Body of pancreas (tissue), 4 donors: ENCODE results near the gene HBG2. TPM values are rescaled to one million over a fixed set of nuclear protein-coding genes. Genes with fewer than 3 reads are reported as not detected.

Source experiments
- ATAC-seq: fragments of 150-250 bp; one replicate; pipeline ENCODE4 v1.9.1; 2016
- DNase-seq, 4 donors: peaks; one replicate each; pipeline ENCODE4 v3.0.0-alpha.2; 2019
- H3K27ac ChIP-seq, 4 donors: fragments of 200-600 bp; sonication (generic); 1 replicate in 3 of 4; 2 replicates in 1 of 4; pipeline versions ENCODE4 v1.5.1 to v1.6.1; 2016 to 2019; ENCODE audit warnings: mild to moderate bottlenecking in 1 of 4, mixed read lengths in 1 of 4, moderate library complexity in 1 of 4
- H3K27me3 ChIP-seq, 2 donors: fragments of 200-600 bp; sonication (generic); one replicate each; pipeline ENCODE4 v1.6.0; 2016; ENCODE audit warnings: mild to moderate bottlenecking in 1 of 2
- H3K36me3 ChIP-seq, 2 donors: fragments of 200-600 bp; sonication (generic); replicated peaks in 1 of 2; 2 replicates each; pipeline ENCODE4 v1.5.1; 2016; ENCODE audit warnings: low read depth in 2 of 2; ENCODE audit not compliant: insufficient read depth in 1 of 2
- H3K4me1 ChIP-seq: fragments of 200-600 bp; sonication (generic); one replicate; pipeline ENCODE4 v1.6.0; 2016
- H3K4me3 ChIP-seq, 2 donors: fragments of 200-600 bp; sonication (generic); 1 replicate in 1 of 2; 2 replicates in 1 of 2; pipeline ENCODE4 v1.5.1; 2016 to 2019
- H3K9me3 ChIP-seq, 3 donors: fragments of 200-600 bp; sonication (generic); 1 replicate in 2 of 3; 2 replicates in 1 of 3; pipeline ENCODE4 v1.5.1; 2016
- POLR2A ChIP-seq, 3 donors: fragments of 450-650 bp; IDR thresholded peaks; one replicate each; pipeline ENCODE4 v1.6.1; 2016; ENCODE audit warnings: antibody characterized with exemption in 3 of 3, mild to moderate bottlenecking in 2 of 3
- WGBS, 2 donors: methylation state at CpG; one replicate each; pipeline ENCODE4 v1.1.5; 2017; 5-methylcytosine and 5-hydroxymethylcytosine counted together
- intact Hi-C: fragments of 100-400 bp; cut with DNase I; formaldehyde crosslinking; loops from one replicate; pipeline ENCODE4 v1.15.1; 2023
- total RNA-seq, 2 donors: library from RNA; depleted of rRNA; stranded (reverse); fragments of >200 nt; gene quantifications; one replicate each; pipeline ENCODE4 v1.1.0, GENCODE V29; 2016
- TF ChIP-seq, protein P1 (sequence below), 7 experiments: fragments of 450-650 bp in 4 of 7; fragments of 200-600 bp in 3 of 7; sonication (generic) in 3 of 7; IDR thresholded peaks; one replicate each; pipeline ENCODE4 v1.5.1; 2016 to 2019; ENCODE audit warnings: antibody characterized with exemption in 7 of 7

HBG2 gene
- total RNA-seq, 2 donors from 2014 or later, result not detected

GRCh38 chr11:5245155-5245554 lies 9.4 kb downstream of the HBG2 start:
- TF ChIP-seq, protein P1, sequence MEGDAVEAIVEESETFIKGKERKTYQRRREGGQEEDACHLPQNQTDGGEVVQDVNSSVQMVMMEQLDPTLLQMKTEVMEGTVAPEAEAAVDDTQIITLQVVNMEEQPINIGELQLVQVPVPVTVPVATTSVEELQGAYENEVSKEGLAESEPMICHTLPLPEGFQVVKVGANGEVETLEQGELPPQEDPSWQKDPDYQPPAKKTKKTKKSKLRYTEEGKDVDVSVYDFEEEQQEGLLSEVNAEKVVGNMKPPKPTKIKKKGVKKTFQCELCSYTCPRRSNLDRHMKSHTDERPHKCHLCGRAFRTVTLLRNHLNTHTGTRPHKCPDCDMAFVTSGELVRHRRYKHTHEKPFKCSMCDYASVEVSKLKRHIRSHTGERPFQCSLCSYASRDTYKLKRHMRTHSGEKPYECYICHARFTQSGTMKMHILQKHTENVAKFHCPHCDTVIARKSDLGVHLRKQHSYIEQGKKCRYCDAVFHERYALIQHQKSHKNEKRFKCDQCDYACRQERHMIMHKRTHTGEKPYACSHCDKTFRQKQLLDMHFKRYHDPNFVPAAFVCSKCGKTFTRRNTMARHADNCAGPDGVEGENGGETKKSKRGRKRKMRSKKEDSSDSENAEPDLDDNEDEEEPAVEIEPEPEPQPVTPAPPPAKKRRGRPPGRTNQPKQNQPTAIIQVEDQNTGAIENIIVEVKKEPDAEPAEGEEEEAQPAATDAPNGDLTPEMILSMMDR (IDR thresholded peaks at IDR 0.05), result no peak
- no peak for TF ChIP-seq POLR2A (IDR thresholded peaks at IDR 0.05)
- no peaks in the 10 kb centered on the region for H3K9me3 ChIP-seq
- H3K4me3 ChIP-seq, result no peak overlapping the region
- no peak overlapping the region for H3K27ac ChIP-seq
- intact Hi-C loops, result no loop called here
- 73 to 74% methylated on average over 2 of the region's 2 CpGs for WGBS, 2 donors
- no peaks in the 10 kb centered on the region for H3K27me3 ChIP-seq
- no peak for ATAC-seq
- H3K36me3 ChIP-seq, result no peaks in the 10 kb centered on the region
- H3K4me1 ChIP-seq, result no peaks in the 10 kb centered on the region
- DNase-seq, result no peak

DNA sequence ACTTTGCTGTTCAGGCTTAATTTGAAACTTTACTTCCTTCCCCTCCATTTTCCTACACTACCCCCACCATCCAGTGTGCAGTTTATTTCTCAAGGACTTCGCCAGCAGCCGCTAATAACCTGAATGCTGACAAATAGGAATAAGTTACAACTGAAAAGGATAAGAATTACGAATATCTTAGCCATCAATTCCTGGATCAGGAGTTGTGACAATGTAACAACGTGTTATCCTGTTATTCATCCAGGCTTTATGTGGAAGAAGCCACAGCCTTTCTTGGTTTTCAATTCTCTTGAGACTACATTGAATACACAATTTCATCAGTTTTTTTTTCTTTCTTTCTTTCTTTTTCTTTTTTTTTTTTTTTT lies 10.8 kb downstream of the HBG2 start:
- intact Hi-C loops, result no loop called here
- no peak for DNase-seq
- H3K27me3 ChIP-seq, result no peaks in the 10 kb centered on the region
- no peaks in the 10 kb centered on the region for H3K9me3 ChIP-seq
- no peak overlapping the region for H3K4me3 ChIP-seq
- H3K36me3 ChIP-seq, result no peaks in the 10 kb centered on the region
- no peak overlapping the region for H3K27ac ChIP-seq
- H3K4me1 ChIP-seq, result no peaks in the 10 kb centered on the region
- no peak for ATAC-seq
- TF ChIP-seq POLR2A (IDR thresholded peaks at IDR 0.05), result no peak
- TF ChIP-seq, protein P1 (IDR thresholded peaks at IDR 0.05), result no peak
- 69 to 72% methylated on average over 4 of the region's 4 CpGs for WGBS, 2 donors

- 55 to 61% methylated on average over 7 of the region's 7 CpGs for WGBS, 2 donors
- intact Hi-C loops, result no loop called here
- no peak for TF ChIP-seq POLR2A (IDR thresholded peaks at IDR 0.05)
- TF ChIP-seq, protein P1 (IDR thresholded peaks at IDR 0.05), result no peak
- Histone ChIP-seq H3K9me3 (no peaks in the 10 kb centered on the region), H3K27me3 (no peaks in the 10 kb centered on the region), H3K36me3 (no peaks in the 10 kb centered on the region), H3K27ac (no peak overlapping the region), H3K4me1 (no peaks in the 10 kb centered on the region), H3K4me3 (no peak overlapping the region)
- DNase-seq, result no peak
- no peak for ATAC-seq
These were observed 11.4 kb downstream of the HBG2 start for GRCh38 chr11:5242933-5243815.

GRCh38 chr11:5242208-5242607 lies 12.4 kb downstream of the HBG2 start:
- DNase-seq (no peak), ATAC-seq (no peak)
- TF ChIP-seq POLR2A (IDR thresholded peaks at IDR 0.05), result no peak
- TF ChIP-seq, protein P1 (IDR thresholded peaks at IDR 0.05), result no peak
- no peaks in the 10 kb centered on the region for H3K9me3 ChIP-seq
- H3K27me3 ChIP-seq, result no peaks in the 10 kb centered on the region
- H3K4me1 ChIP-seq, result no peaks in the 10 kb centered on the region
- no peaks in the 10 kb centered on the region for H3K36me3 ChIP-seq
- no peak overlapping the region for H3K4me3 ChIP-seq
- WGBS, 2 donors, result 39 to 40% methylated on average over 2 of the region's 2 CpGs
- no peak overlapping the region for H3K27ac ChIP-seq
- intact Hi-C loops, result no loop called here

- WGBS, 2 donors, result 42 to 47% methylated on average over 3 of the region's 3 CpGs
- no peak overlapping the region for H3K27ac ChIP-seq
- no peak for ATAC-seq
- no peak overlapping the region for H3K4me3 ChIP-seq
- intact Hi-C loops, result no loop called here
- H3K36me3 ChIP-seq, result no peaks in the 10 kb centered on the region
- no peaks in the 10 kb centered on the region for H3K9me3 ChIP-seq
- no peak for TF ChIP-seq POLR2A (IDR thresholded peaks at IDR 0.05)
- TF ChIP-seq, protein P1 (IDR thresholded peaks at IDR 0.05), result no peak
- DNase-seq, result no peak
- no peaks in the 10 kb centered on the region for H3K4me1 ChIP-seq
- H3K27me3 ChIP-seq, result no peaks in the 10 kb centered on the region
These were observed 13.1 kb downstream of the HBG2 start for GRCh38 chr11:5241458-5241857.
